GM20000 (cell line): ENCODE results near the gene TMEM52.

Experiments
- DNase-seq: peaks from one replicate; pipeline ENCODE4 v3.0.0; 2012; ENCODE audit warnings: low spot score
- TF ChIP-seq, protein P1 (sequence below): IDR thresholded peaks from 2 replicates; pipeline ENCODE4 v1.5.1; 2012; ENCODE audit warnings: mild to moderate bottlenecking, control low read depth; ENCODE audit errors: extremely low read depth, missing control alignments

TMEM52 gene

DNA sequence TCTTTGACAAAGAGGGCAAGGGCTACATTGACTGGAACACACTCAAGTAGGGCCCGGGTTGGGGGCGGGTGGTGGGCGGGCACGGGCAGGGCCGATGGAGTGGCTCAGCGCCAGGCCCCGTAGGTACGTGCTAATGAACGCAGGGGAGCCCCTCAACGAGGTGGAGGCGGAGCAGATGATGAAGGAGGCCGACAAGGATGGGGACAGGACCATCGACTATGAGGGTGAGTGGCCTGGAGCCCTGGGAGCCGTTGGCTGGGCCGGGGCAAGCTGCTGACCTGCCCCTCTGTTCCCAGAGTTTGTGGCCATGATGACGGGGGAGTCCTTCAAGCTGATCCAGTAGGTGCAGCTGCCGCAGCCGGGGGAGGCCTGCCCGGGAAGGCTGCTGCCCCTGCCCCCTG, 2.2 kb downstream of the TMEM52 start:
- TF ChIP-seq, protein P1, sequence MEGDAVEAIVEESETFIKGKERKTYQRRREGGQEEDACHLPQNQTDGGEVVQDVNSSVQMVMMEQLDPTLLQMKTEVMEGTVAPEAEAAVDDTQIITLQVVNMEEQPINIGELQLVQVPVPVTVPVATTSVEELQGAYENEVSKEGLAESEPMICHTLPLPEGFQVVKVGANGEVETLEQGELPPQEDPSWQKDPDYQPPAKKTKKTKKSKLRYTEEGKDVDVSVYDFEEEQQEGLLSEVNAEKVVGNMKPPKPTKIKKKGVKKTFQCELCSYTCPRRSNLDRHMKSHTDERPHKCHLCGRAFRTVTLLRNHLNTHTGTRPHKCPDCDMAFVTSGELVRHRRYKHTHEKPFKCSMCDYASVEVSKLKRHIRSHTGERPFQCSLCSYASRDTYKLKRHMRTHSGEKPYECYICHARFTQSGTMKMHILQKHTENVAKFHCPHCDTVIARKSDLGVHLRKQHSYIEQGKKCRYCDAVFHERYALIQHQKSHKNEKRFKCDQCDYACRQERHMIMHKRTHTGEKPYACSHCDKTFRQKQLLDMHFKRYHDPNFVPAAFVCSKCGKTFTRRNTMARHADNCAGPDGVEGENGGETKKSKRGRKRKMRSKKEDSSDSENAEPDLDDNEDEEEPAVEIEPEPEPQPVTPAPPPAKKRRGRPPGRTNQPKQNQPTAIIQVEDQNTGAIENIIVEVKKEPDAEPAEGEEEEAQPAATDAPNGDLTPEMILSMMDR = no peak
- no peak for DNase-seq

- DNase-seq = no peak
- TF ChIP-seq, protein P1 = no peak
Measured at GRCh38 chr1:1915911-1916840, 2.9 kb downstream of the TMEM52 start.

DNA sequence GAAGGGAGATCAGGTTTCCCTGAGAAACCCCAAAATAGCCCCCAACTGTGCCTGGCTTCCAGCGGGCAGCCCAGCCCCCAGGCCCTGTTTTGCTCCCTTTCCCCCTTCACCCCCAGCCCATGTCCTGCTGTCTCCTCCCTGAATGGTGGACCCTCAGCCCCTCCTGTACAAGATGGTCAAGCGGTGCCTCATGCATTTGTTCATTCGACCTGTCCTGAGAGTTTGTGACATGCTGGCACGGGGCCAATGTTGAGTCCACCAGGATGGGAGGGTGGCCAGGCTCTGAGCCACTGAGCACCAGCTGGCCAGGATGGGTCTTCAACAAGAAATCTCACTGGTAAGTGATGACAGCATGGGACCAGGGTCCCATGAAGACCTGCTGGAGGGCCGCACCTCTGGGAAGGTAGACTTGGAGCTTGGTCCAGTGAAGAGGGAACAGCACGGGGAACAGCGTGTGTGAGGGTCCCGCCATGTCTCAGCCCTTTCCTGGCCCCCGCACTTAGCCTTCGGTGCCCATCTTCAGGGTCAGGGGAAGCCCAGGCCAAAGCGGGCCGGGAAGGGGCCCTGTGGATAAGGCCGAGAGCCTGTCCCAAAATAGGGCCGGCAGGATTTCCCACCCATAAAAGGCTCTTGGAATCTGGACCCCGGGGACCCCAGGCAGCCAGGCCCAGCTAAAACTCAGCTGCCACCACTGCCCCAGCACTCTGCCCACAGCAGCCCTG, 3.9 kb downstream of the TMEM52 start, which contains the start of gene CALML6:
Gene CALML6 (plus strand): TSS at position 290 of the 722 bp plus-strand sequence. CDS start 21 bp downstream, at position 311.
- TF ChIP-seq, protein P1 = no peak
- no peak for DNase-seq

DNA sequence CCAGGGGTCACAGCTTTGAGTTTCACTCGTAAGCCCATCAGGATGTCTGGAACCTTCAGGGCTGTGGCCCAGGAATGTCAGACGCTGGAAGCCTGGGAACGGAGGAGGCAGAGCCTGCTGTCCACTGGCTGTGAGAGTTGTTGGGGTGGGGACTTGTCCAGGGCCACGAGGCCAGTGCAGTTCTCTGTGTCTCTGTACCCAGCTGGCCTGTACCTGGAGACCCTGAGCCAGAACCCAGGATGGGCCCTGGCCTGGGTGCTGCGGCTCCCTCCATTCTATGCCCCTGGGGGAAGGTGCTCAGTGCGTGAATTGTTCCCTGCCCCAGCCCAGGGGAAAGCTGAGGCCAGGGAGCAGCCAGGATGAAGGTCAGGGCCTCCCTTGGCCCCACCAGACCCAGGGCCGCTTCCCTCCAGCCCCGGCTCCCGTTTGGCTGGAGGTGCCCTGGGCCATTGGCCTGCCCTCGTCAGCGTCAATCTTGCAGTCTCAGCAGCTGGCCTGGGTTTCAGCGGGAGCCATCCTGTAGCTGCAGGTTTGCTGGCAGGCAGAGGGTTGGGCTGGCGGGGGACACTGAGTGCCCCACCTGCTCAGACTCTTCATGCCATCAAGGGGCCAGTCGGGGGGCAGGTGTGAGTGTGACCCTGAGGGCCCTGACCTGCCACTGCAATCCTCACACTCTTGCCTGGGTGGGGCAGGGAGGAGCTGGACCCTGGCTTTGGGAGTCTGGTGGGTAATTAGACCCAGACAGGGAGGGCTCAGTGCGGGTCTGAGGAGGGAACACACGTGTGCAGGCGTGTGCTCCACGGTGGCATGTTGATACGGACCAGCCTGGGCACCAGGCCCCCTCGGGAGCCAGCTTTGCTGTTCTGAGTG, 4.7 kb downstream of the TMEM52 start:
- TF ChIP-seq, protein P1 = no peak
- no peak for DNase-seq

- no peak for DNase-seq
- TF ChIP-seq, protein P1 = no peak
Measured at GRCh38 chr1:1911350-1912041, 7.6 kb downstream of the TMEM52 start.

DNA sequence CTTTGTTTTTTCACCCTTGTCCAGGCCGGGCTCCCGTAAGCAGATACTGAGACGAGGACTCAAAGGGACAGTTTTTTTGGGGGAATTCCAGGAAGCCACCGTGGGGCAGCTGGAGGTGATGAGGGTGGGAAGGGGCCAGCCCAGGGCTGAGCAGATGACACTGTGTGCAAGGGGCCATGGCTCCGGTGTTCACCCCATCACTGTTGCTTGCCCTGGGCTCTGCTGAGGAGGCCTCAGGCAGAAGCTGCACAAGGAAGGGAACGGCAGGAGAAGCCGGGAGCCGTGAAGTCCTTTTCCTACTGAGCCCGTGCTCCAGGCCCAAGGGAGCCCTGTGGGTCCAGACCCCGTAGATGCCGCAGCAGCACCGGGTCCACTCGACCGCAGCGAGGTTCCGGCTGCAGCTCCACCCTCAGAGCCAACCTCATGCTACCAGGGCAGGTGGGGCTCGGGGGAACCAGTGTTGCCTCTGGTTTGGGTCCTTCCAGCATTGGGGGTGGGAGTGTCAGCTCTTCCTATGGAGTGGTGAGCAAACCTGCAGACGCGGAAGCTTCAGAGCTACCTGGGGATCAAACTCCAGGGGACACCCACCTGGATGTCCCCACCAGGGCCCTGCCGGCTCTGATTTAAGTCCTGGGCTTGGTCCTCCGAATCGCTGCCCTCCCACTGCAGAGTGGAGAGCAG, 8.3 kb downstream of the TMEM52 start:
- no peak for DNase-seq
- TF ChIP-seq, protein P1 = no peak
